H1 (cell line): ENCODE measurements around the gene KCTD16. TPM values are rescaled to one million over a fixed set of nuclear protein-coding genes. Genes with fewer than 3 reads are reported as not detected.

ENCODE experiments used
- CTCF ChIA-PET: fragments of 300-600 bp; sonication (Branson Sonifier 250); formaldehyde crosslinking; loops from one replicate; lab custom pipeline; 2021; ENCODE audit not compliant: partially characterized antibody; lab: Charles Lee
- POLR2A ChIA-PET: fragments of 300-600 bp; sonication (Branson Sonifier 250); formaldehyde crosslinking; loops from one replicate; lab custom pipeline; 2021; ENCODE audit warnings: inconsistent platforms; ENCODE audit not compliant: partially characterized antibody; lab: Charles Lee
- DNase-seq, 2 experiments: peaks; one replicate each; pipeline versions ENCODE4 v3.0.0 to v3.0.0-alpha.2; 2010 to 2022; ENCODE audit warnings: low spot score in 2 of 2, low read depth in 1 of 2, mixed read lengths in 1 of 2
- FAIRE-seq: peaks from 2 replicates; lab custom pipeline; 2011; peaks lifted over from hg19 to GRCh38; lab: Jason Lieb, UNC
- H2AFZ ChIP-seq: 2 replicates; pipeline ENCODE4 v1.8.1; 2012; ENCODE audit warnings: low read length, inconsistent platforms
- H2AK5ac ChIP-seq: 2 replicates; pipeline ENCODE4 v1.6.1; 2013; ENCODE audit warnings: low read depth, low read length
- H2BK120ac ChIP-seq: replicated peaks from 2 replicates; pipeline ENCODE3; 2013; ENCODE audit warnings: low read depth, low read length, inconsistent platforms
- H2BK12ac ChIP-seq: 2 replicates; pipeline ENCODE4 v1.6.1; 2013; ENCODE audit warnings: low read depth, low read length
- H2BK15ac ChIP-seq: 2 replicates; pipeline ENCODE4 v1.6.1; 2013; ENCODE audit warnings: low read length
- H2BK20ac ChIP-seq: 2 replicates; pipeline ENCODE4 v1.6.1; 2013; ENCODE audit warnings: low read length
- H2BK5ac ChIP-seq: 2 replicates; pipeline ENCODE4 v1.6.1; 2013; ENCODE audit warnings: low read depth, low read length
- H3K14ac ChIP-seq: 2 replicates; pipeline ENCODE4 v1.6.1; 2013; ENCODE audit warnings: inconsistent platforms; ENCODE audit not compliant: insufficient read length
- H3K18ac ChIP-seq: 2 replicates; pipeline ENCODE4 v1.6.1; 2013; ENCODE audit warnings: low read length; ENCODE audit errors: extremely low read depth
- H3K23ac ChIP-seq: 2 replicates; pipeline ENCODE4 v1.6.1; 2013; ENCODE audit warnings: inconsistent platforms; ENCODE audit not compliant: insufficient read length
- H3K23me2 ChIP-seq: 2 replicates; pipeline ENCODE4 v1.6.1; 2013; ENCODE audit warnings: low read depth, low read length
- H3K27ac ChIP-seq: 2 replicates; pipeline ENCODE4 v1.6.1; 2011; ENCODE audit warnings: low read depth, low read length, inconsistent platforms
- H3K27me3 ChIP-seq, 4 experiments: replicated peaks in 1 of 4; 1 replicate in 1 of 4; 2 replicates in 3 of 4; pipeline versions ENCODE4 v1.6.1 to v1.8.1; 2011 to 2013; ENCODE audit warnings: low read length in 3 of 4, mild to moderate bottlenecking in 3 of 4, inconsistent platforms in 2 of 4, mixed read lengths in 2 of 4, moderate library complexity in 1 of 4; ENCODE audit not compliant: control insufficient read depth in 3 of 4, insufficient read depth in 3 of 4; ENCODE audit errors: extremely low read depth in 1 of 4
- H3K36me3 ChIP-seq, 4 experiments: 2 replicates each; pipeline versions ENCODE4 v1.6.1 to v1.8.1; 2011 to 2013; ENCODE audit warnings: mild to moderate bottlenecking in 4 of 4, low read length in 3 of 4, moderate library complexity in 2 of 4, control low read depth in 1 of 4, inconsistent platforms in 1 of 4; ENCODE audit not compliant: insufficient read depth in 4 of 4, control insufficient read depth in 2 of 4
- H3K4ac ChIP-seq: replicated peaks from 2 replicates; pipeline ENCODE3; 2013; ENCODE audit warnings: low read length, low read depth, mixed read lengths, inconsistent platforms; ENCODE audit not compliant: insufficient read length
- H3K4me1 ChIP-seq, 4 experiments: replicated peaks in 1 of 4; 1 replicate in 1 of 4; 2 replicates in 3 of 4; pipeline versions ENCODE4 v1.6.1 to v1.8.1; 2011 to 2013; ENCODE audit warnings: low read length in 3 of 4, inconsistent platforms in 2 of 4, mixed read lengths in 1 of 4; ENCODE audit not compliant: insufficient read depth in 4 of 4, control insufficient read depth in 3 of 4
- H3K4me2 ChIP-seq, 2 experiments: 2 replicates each; pipeline versions ENCODE4 v1.6.1 to v1.8.1; 2011 to 2013; ENCODE audit warnings: low read depth in 2 of 2, low read length in 2 of 2, control low read depth in 1 of 2, inconsistent platforms in 1 of 2, mild to moderate bottlenecking in 1 of 2; ENCODE audit not compliant: insufficient read depth in 1 of 2
- H3K4me3 ChIP-seq, 4 experiments: fragments of 200-600, 300-600 bp in 1 of 4; sonication (generic), shearing (Covaris generic), sonication (Bioruptor Twin) in 1 of 4; 2 replicates each; pipeline versions ENCODE4 v1.5.1 to v1.8.1; 2011 to 2016; ENCODE audit warnings: low read length in 4 of 4, low read depth in 3 of 4, control low read depth in 2 of 4, inconsistent platforms in 2 of 4, mild to moderate bottlenecking in 2 of 4, mixed read lengths in 1 of 4, moderate library complexity in 1 of 4; ENCODE audit not compliant: insufficient read depth in 2 of 4; ENCODE audit errors: extremely low read depth in 1 of 4
- H3K56ac ChIP-seq: replicated peaks from 2 replicates; pipeline ENCODE3; 2013; ENCODE audit warnings: low read depth, mild to moderate bottlenecking, mixed read lengths, low read length, inconsistent platforms; ENCODE audit not compliant: insufficient read length
- H3K79me1 ChIP-seq: 2 replicates; pipeline ENCODE4 v1.6.1; 2013; ENCODE audit warnings: low read depth, low read length, control low read depth
- H3K79me2 ChIP-seq, 2 experiments: 2 replicates each; pipeline versions ENCODE4 v1.6.1 to v1.8.1; 2012 to 2013; ENCODE audit warnings: low read length in 2 of 2, mild to moderate bottlenecking in 2 of 2, inconsistent platforms in 1 of 2; ENCODE audit not compliant: insufficient read depth in 2 of 2, control insufficient read depth in 1 of 2
- H3K9ac ChIP-seq, 4 experiments: replicated peaks in 1 of 4; 1 replicate in 1 of 4; 2 replicates in 3 of 4; pipeline versions ENCODE4 v1.6.1 to v1.8.1; 2011 to 2013; ENCODE audit warnings: low read depth in 3 of 4, low read length in 3 of 4, control low read depth in 2 of 4, mild to moderate bottlenecking in 2 of 4, moderate library complexity in 2 of 4, inconsistent platforms in 1 of 4; ENCODE audit errors: extremely low read depth in 1 of 4
- H3K9me3 ChIP-seq, 2 experiments: 2 replicates each; pipeline versions ENCODE4 v1.6.1 to v1.8.1; 2012 to 2013; ENCODE audit warnings: mild to moderate bottlenecking in 2 of 2, moderate library complexity in 2 of 2, control low read depth in 1 of 2, inconsistent platforms in 1 of 2, low read depth in 1 of 2, low read length in 1 of 2, mixed read lengths in 1 of 2; ENCODE audit not compliant: insufficient read depth in 2 of 2
- H4K20me1 ChIP-seq, 2 experiments: replicated peaks in 1 of 2; 2 replicates each; pipeline versions ENCODE3 to v1.8.1; 2011 to 2013; ENCODE audit warnings: inconsistent platforms in 2 of 2, low read length in 2 of 2, mild to moderate bottlenecking in 1 of 2; ENCODE audit not compliant: insufficient read depth in 2 of 2, control insufficient read depth in 1 of 2
- H4K5ac ChIP-seq: 2 replicates; pipeline ENCODE4 v1.6.1; 2013; ENCODE audit warnings: low read length, low read depth, mixed read lengths, inconsistent platforms; ENCODE audit not compliant: insufficient read length
- H4K8ac ChIP-seq: 2 replicates; pipeline ENCODE4 v1.8.0; 2013; ENCODE audit warnings: mild to moderate bottlenecking, moderate library complexity, low read length, inconsistent platforms; ENCODE audit not compliant: insufficient read depth; ENCODE audit errors: extremely low read depth
- H4K91ac ChIP-seq: replicated peaks from 2 replicates; pipeline ENCODE3; 2013; ENCODE audit warnings: low read length, mixed read lengths, inconsistent platforms; ENCODE audit not compliant: insufficient read length
- CEBPB ChIP-seq: IDR thresholded peaks from 2 replicates; pipeline ENCODE4 v1.6.1; 2012; ENCODE audit warnings: low read depth, low read length
- CHD1 ChIP-seq: IDR thresholded peaks from 2 replicates; pipeline ENCODE4 v1.6.1; 2012; ENCODE audit warnings: low read depth, low read length, improper control_type of control experiment
- EP300 ChIP-seq, 2 experiments: IDR thresholded peaks; 1 replicate in 1 of 2; 2 replicates in 1 of 2; pipeline ENCODE4 v1.6.1; 2011 to 2012; ENCODE audit warnings: low read depth in 2 of 2, low read length in 2 of 2, mild to moderate bottlenecking in 2 of 2, borderline replicate concordance in 1 of 2, inconsistent platforms in 1 of 2, moderate library complexity in 1 of 2
- FOSL1 ChIP-seq: IDR thresholded peaks from 2 replicates; pipeline ENCODE4 v1.6.1; 2011; ENCODE audit warnings: mild to moderate bottlenecking, low read depth, low read length, moderate library complexity; ENCODE audit not compliant: insufficient read depth
- GABPA ChIP-seq: IDR thresholded peaks from 2 replicates; pipeline ENCODE4 v1.6.1; 2011; ENCODE audit warnings: mild to moderate bottlenecking, low read length, moderate library complexity, borderline replicate concordance; ENCODE audit not compliant: insufficient read depth
- KDM1A ChIP-seq: fragments of 200-600, 300-600 bp; sonication (generic); IDR thresholded peaks from 2 replicates; pipeline ENCODE4 v1.7.1; 2016; ENCODE audit warnings: mild to moderate bottlenecking, low read length, borderline replicate concordance
- KDM4A ChIP-seq: IDR thresholded peaks from one replicate; pipeline ENCODE4 v1.7.1; 2012; ENCODE audit warnings: low read depth, mild to moderate bottlenecking, moderate library complexity, low read length, inconsistent platforms; ENCODE audit not compliant: severe bottlenecking
- KDM5A ChIP-seq: fragments of 200-600 bp; IDR thresholded peaks from 2 replicates; pipeline ENCODE4 v1.7.1; 2012; ENCODE audit warnings: mild to moderate bottlenecking, low read length, inconsistent platforms, mixed read lengths
- MAFK ChIP-seq: IDR thresholded peaks from 2 replicates; pipeline ENCODE4 v1.6.1; 2012; ENCODE audit warnings: low read depth, mild to moderate bottlenecking, improper control_type of control experiment, low read length
- POLR2AphosphoS5 ChIP-seq: IDR thresholded peaks from 2 replicates; pipeline ENCODE4 v1.6.1; 2011; ENCODE audit warnings: low read depth, low read length
- SIX5 ChIP-seq: IDR thresholded peaks from 2 replicates; pipeline ENCODE4 v1.6.1; 2011; ENCODE audit warnings: mild to moderate bottlenecking, low read depth, low read length
- SP4 ChIP-seq: IDR thresholded peaks from 2 replicates; pipeline ENCODE4 v1.6.1; 2012; ENCODE audit warnings: low read length, inconsistent platforms
- TAF7 ChIP-seq: optimal IDR thresholded peaks from 2 replicates; pipeline ENCODE3; 2011; ENCODE audit warnings: low read depth, mild to moderate bottlenecking, inconsistent platforms, low read length, moderate library complexity, borderline replicate concordance
- TBP ChIP-seq: IDR thresholded peaks from 2 replicates; pipeline ENCODE4 v1.6.1; 2011; ENCODE audit warnings: low read depth, low read length, improper control_type of control experiment
- WGBS, 2 experiments: shearing (Covaris generic) in 1 of 2; methylation state at CpG; one replicate each; pipeline versions ENCODE4 v1.1.6 to v1.1.7; 2013 to 2015; ENCODE audit warnings: low lambda C conversion rate in 2 of 2, mixed read lengths in 2 of 2, inconsistent platforms in 1 of 2, low coverage in 1 of 2, missing lambda C conversion rate in 1 of 2; ENCODE audit not compliant: insufficient replicate concordance in 2 of 2, insufficient coverage in 1 of 2, insufficient read length in 1 of 2; ENCODE audit errors: extremely low coverage in 1 of 2, missing lambda C conversion rate in 1 of 2; 5-methylcytosine and 5-hydroxymethylcytosine counted together
- polyA plus RNA-seq, 7 experiments: library from polyadenylated mRNA; depleted of rRNA in 3 of 7; stranded (reverse) in 5 of 7; unstranded in 2 of 7; fragments of >200 nt in 5 of 7; fragments of 200-250 nt in 2 of 7; gene quantifications; 1 replicate in 5 of 7; 2 replicates in 1 of 7; 4 replicates in 1 of 7; pipeline versions ENCODE4 v1.2.1 to v1.2.3, GENCODE V29; 2011 to 2013; ENCODE audit warnings: missing spikeins in 2 of 7, mixed read lengths in 2 of 7
- total RNA-seq: library from RNA; stranded (reverse); fragmentation: NEBNext Ultra II Directional; extraction: Animal tissue kit (Norgen Biotek cat#: 25700); gene quantifications from 2 replicates; pipeline ENCODE4 v1.2.1, GENCODE V29; 2021

The KCTD16 gene
- total and polyA plus RNA-seq, 2 of the 8 experiments (the other 6 are each of a cell fraction or from before 2014, with no cell fraction given): 0.03 to 0.24 TPM

DNA sequence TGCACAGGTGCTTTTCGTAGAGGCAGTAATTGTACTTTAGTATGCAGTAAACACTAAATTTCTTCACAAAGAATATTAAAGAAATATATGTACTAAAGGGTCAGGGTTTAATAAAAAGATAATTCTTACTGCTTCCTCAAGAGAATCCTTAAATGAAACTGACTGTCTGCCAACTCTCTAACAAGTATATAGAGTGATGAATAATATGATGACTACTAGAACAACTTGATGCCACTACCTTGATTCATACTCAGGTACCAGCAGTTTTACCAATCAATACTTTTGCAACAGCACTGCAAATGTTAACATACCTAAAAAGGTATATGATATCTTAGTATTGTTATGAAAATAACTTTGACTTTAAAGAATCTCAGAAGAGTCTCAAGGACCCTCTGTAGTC, 4.0 kb upstream of the KCTD16 start:
- peaks cover 9 to 60% (median 19%) of the 10 kb centered on the region in 4 experiments for H3K36me3 ChIP-seq
- H2AK5ac ChIP-seq: no peak overlapping the region
- H3K4me2 ChIP-seq: no peak overlapping the region
- H3K9ac ChIP-seq: no peak overlapping the region
- no peak overlapping the region for H2BK15ac ChIP-seq
- no peak overlapping the region for H4K8ac ChIP-seq
- H3K18ac ChIP-seq: no peak overlapping the region
- H4K5ac ChIP-seq: no peak overlapping the region
- H3K27ac ChIP-seq: no peak overlapping the region
- H3K9me3 ChIP-seq: no peaks in the 10 kb centered on the region
- no peaks in the 10 kb centered on the region for H3K27me3 ChIP-seq
- ChIA-PET POLR2A (no interaction called here), CTCF (no interaction called here)
- peaks cover 0 to 5% (median 0%) of the 10 kb centered on the region in 4 experiments; a peak in 2 of 7 replicates for H3K4me1 ChIP-seq
- no peak overlapping the region for H2AFZ ChIP-seq
- H2BK120ac ChIP-seq: no peak overlapping the region
- no peak overlapping the region for H3K56ac ChIP-seq
- H3K79me1 ChIP-seq: 0 out of 2 replicates have a peak, but pooled peaks cover 2% of the 10 kb centered on the region
- H2BK20ac ChIP-seq: no peak overlapping the region
- H3K23ac ChIP-seq: no peak overlapping the region
- no peak overlapping the region for H2BK12ac ChIP-seq
- no peak overlapping the region for H2BK5ac ChIP-seq
- FAIRE-seq (no peak), DNase-seq (no peak)
- WGBS, 2 experiments: 82% methylated on average over 1 of the region's 1 CpG; no CpG with 5 or more reads in 1 of the 2 experiments
- no peak overlapping the region for H3K4me3 ChIP-seq
- H4K91ac ChIP-seq: no peak overlapping the region
- H3K14ac ChIP-seq: no peak overlapping the region
- no peak overlapping the region for H3K4ac ChIP-seq
- H3K23me2 ChIP-seq: peaks cover 3% of the 10 kb centered on the region; the same call in 1 of the 2 replicates
- H3K79me2 ChIP-seq: peaks cover 0 to 23% of the 10 kb centered on the region in 2 experiments; a peak in 2 of 4 replicates
- no peaks in the 10 kb centered on the region for H4K20me1 ChIP-seq
- no peak for TF ChIP-seq TBP
- TF ChIP-seq MAFK: no peak
- no peak for TF ChIP-seq POLR2AphosphoS5
- TF ChIP-seq EP300 (IDR thresholded peaks at IDR 0.05; ENCODE audit: borderline replicate concordance in 1 of 2, low read depth in 2 of 2, low read length in 2 of 2): no peak
- TF ChIP-seq KDM4A: no peak
- no peak for TF ChIP-seq KDM5A
- no peak for TF ChIP-seq CHD1
- no peak for TF ChIP-seq KDM1A
- no peak for TF ChIP-seq SP4
- TF ChIP-seq GABPA: no peak
- no peak for TF ChIP-seq SIX5
- TF ChIP-seq CEBPB: no peak
- TF ChIP-seq FOSL1: no peak
- TF ChIP-seq TAF7: no peak
